Measurements from ENCODE around the gene SH2D3C. TPM values are rescaled to one million over a fixed set of nuclear protein-coding genes. Genes with fewer than 3 reads are reported as not detected.
"Not testable (repeated sequence)": the region's sequence is repeated elsewhere in the genome, so short reads cannot be mapped to it uniquely, and the experiment has no call there.

SH2D3C gene
- total and polyA plus RNA-seq, 2 of the 8 experiments (the other 6 are each of a cell fraction or from before 2014, with no cell fraction given) = 6.4 to 8.1 TPM

DNA sequence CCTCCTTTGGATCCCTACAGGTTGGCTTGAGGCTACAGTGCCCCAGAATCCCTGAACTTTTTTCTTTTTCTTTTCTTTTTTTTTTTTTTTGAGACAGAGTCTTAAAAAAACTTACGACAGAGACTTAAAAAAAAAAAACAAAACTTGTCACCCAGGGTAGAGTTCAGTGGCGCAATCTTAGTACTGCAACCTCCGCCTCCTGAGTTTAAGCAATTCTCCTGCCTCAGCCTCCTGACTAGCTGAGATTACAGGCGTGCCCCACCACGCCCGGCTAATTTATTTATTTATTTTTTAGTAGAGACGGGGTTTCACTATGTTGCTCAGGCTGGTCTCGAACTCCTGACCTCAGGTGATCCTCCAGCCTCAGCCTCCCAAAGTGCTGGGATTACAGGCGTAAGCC is 2.4 kb upstream of the SH2D3C start:
- not testable (repeated sequence) for H4K5ac ChIP-seq (ENCODE audit: insufficient read length, low read depth, low read length); H2AFZ ChIP-seq (ENCODE audit: low read length); H3K79me1 ChIP-seq (ENCODE audit: low read depth, low read length); H3K79me2 ChIP-seq (ENCODE audit: control insufficient read depth in 1 of 2, insufficient read depth in 2 of 2, low read length in 2 of 2); H3K56ac ChIP-seq (replicated peaks; ENCODE audit: insufficient read length, low read depth, low read length); H4K8ac ChIP-seq (ENCODE audit: extremely low read depth, insufficient read depth, low read length); H3K4ac ChIP-seq (replicated peaks; ENCODE audit: insufficient read length, low read depth, low read length); H2BK120ac ChIP-seq (replicated peaks; ENCODE audit: low read depth, low read length); H3K23me2 ChIP-seq (ENCODE audit: low read depth, low read length); H3K14ac ChIP-seq (ENCODE audit: insufficient read length); H3K18ac ChIP-seq (ENCODE audit: extremely low read depth, low read length); FAIRE-seq; H3K9me3 ChIP-seq (ENCODE audit: insufficient read depth in 2 of 2, low read depth in 1 of 2, low read length in 1 of 2); H3K9ac ChIP-seq (replicated peaks in 1 of 4; ENCODE audit: extremely low read depth in 1 of 4, low read depth in 3 of 4, low read length in 3 of 4); H2AK5ac ChIP-seq (ENCODE audit: low read depth, low read length); H3K27me3 ChIP-seq (replicated peaks in 1 of 4; ENCODE audit: control insufficient read depth in 3 of 4, extremely low read depth in 1 of 4, insufficient read depth in 3 of 4, low read length in 3 of 4); DNase-seq (ENCODE audit: low read depth in 1 of 2, low spot score in 2 of 2); H3K23ac ChIP-seq (ENCODE audit: insufficient read length); H4K20me1 ChIP-seq (replicated peaks in 1 of 2; ENCODE audit: control insufficient read depth in 1 of 2, insufficient read depth in 2 of 2, low read length in 2 of 2); H2BK15ac ChIP-seq (ENCODE audit: low read length); H2BK5ac ChIP-seq (ENCODE audit: low read depth, low read length); H3K4me3 ChIP-seq (ENCODE audit: extremely low read depth in 1 of 4, insufficient read depth in 2 of 4, low read depth in 3 of 4, low read length in 4 of 4); H3K36me3 ChIP-seq (ENCODE audit: control insufficient read depth in 2 of 4, insufficient read depth in 4 of 4, low read length in 3 of 4); H3K4me2 ChIP-seq (ENCODE audit: insufficient read depth in 1 of 2, low read depth in 2 of 2, low read length in 2 of 2); H3K27ac ChIP-seq (ENCODE audit: low read depth, low read length)
- Histone ChIP-seq H4K91ac (replicated peaks; ENCODE audit: insufficient read length, low read length) (peak overlapping the region; percentile 31), H2BK20ac (ENCODE audit: low read length) (0 out of 2 replicates have a peak overlapping the region, but pooled peaks have one; percentile 61), H2BK12ac (ENCODE audit: low read depth, low read length) (peak overlapping the region; percentile 87; the same call in 1 of the 2 replicates), H3K4me1 (replicated peaks in 1 of 4; ENCODE audit: control insufficient read depth in 3 of 4, insufficient read depth in 4 of 4, low read length in 3 of 4) (peaks cover 0 to 24% (median 15%) of the 10 kb centered on the region in 4 experiments; a peak in 6 of 7 replicates)
- 85% methylated on average over 9 of the region's 9 CpGs; no CpG with 5 or more reads in 1 of the 2 experiments for WGBS, 2 experiments (ENCODE audit: extremely low coverage in 1 of 2, insufficient coverage in 1 of 2, insufficient read length in 1 of 2, insufficient replicate concordance in 2 of 2, low coverage in 1 of 2, low lambda C conversion rate in 2 of 2, missing lambda C conversion rate in 1 of 2)
- ChIA-PET POLR2A (ENCODE audit: partially characterized antibody) (interaction anchor here (1.2 kb wide), 1 partner anchor 9 kb away, joined by 3 read pairs; no protein-coding TSS in a partner anchor), CTCF (ENCODE audit: partially characterized antibody) (interaction anchor here (1.0 to 16.2 kb wide), 8 partner anchors 12 to 140 kb away, joined by 3 to 227 read pairs (median 4); partner anchors contain the start of gene TOR2A)
